Stimulated activated CD4-positive, alpha-beta T cell treated with anti-CD3 and anti-CD28 coated beads, Interleukin-4, amount 100 ng/mL, for 24 hours (primary cell): ENCODE measurements around the gene KLHL21.
"Not testable (repeated sequence)": the region's sequence is repeated elsewhere in the genome, so short reads cannot be mapped to it uniquely, and the experiment has no call there.

Source experiments
- DNase-seq: peaks from one replicate; pipeline ENCODE4 v3.0.0-alpha.2; 2020

Gene KLHL21

GRCh38 chr1:6581561-6582305 is 20.9 kb downstream of the KLHL21 start:
- no peak for DNase-seq

GRCh38 chr1:6580593-6581409 is 21.9 kb downstream of the KLHL21 start:
- DNase-seq = no peak

GRCh38 chr1:6580119-6580592 is 22.5 kb downstream of the KLHL21 start:
- DNase-seq = no peak

- peak; percentile 97 for DNase-seq
Measured at GRCh38 chr1:6579374-6580118, 23.1 kb downstream of the KLHL21 start, which contains the start of gene ZBTB48. Gene ZBTB48 (plus strand): TSS chr1:6579994. CDS start chr1:6580610, 616 bp downstream.

GRCh38 chr1:6578624-6579373 is 23.9 kb downstream of the KLHL21 start:
- no peak for DNase-seq

GRCh38 chr1:6577831-6578525 is 24.7 kb downstream of the KLHL21 start:
- no peak for DNase-seq

- no peak for DNase-seq
Measured at GRCh38 chr1:6574818-6575217, 27.9 kb downstream of the KLHL21 start.

GRCh38 chr1:6574025-6574620 is 28.5 kb downstream of the KLHL21 start:
- DNase-seq = no peak

- no peak for DNase-seq
Measured at GRCh38 chr1:6572653-6573383, 29.9 kb downstream of the KLHL21 start.

GRCh38 chr1:6570987-6571386 is 31.7 kb downstream of the KLHL21 start:
- DNase-seq = no peak

- DNase-seq = no peak
Measured at GRCh38 chr1:6570100-6570499, 32.6 kb downstream of the KLHL21 start.

GRCh38 chr1:6569033-6569432 is 33.6 kb downstream of the KLHL21 start:
- no peak for DNase-seq

- no peak for DNase-seq
Measured at GRCh38 chr1:6560267-6560666, 42.4 kb downstream of the KLHL21 start.

- DNase-seq = not testable (repeated sequence)
Measured at GRCh38 chr1:6559161-6559560, 43.5 kb downstream of the KLHL21 start.

- DNase-seq = no peak
Measured at GRCh38 chr1:6557597-6557996, 45.1 kb downstream of the KLHL21 start.

GRCh38 chr1:6554907-6555778 is 47.5 kb downstream of the KLHL21 start, which contains the start of gene TAS1R1:
Gene TAS1R1 (plus strand): TSS chr1:6555307. CDS start chr1:6555374, 67 bp downstream.
- DNase-seq = no peak

GRCh38 chr1:6554031-6554906 is 48.4 kb downstream of the KLHL21 start, which contains the start of gene NOL9:
Gene NOL9 (minus strand): TSS chr1:6554513. CDS start chr1:6554502, 11 bp downstream.
- DNase-seq = peak; percentile 95

GRCh38 chr1:6547301-6547700 is 55.4 kb downstream of the KLHL21 start:
- DNase-seq = no peak
